HL-60 (cell line): Measurements from ENCODE around the gene SLC34A1.

Source experiments
- DNase-seq, 2 experiments: peaks; one replicate each; pipeline ENCODE4 v3.0.0-alpha.2; 2010 to 2020; ENCODE audit warnings: low read depth in 1 of 2, low spot score in 1 of 2
- H3K27ac ChIP-seq: fragments of 250-450 bp; sonication (Bioruptor Pico); replicated peaks from 2 replicates; pipeline ENCODE4 v1.5.1; 2020; ENCODE audit warnings: mild to moderate bottlenecking, moderate library complexity
- H3K27me3 ChIP-seq: fragments of 250-450 bp; sonication (Bioruptor Pico); 2 replicates; pipeline ENCODE4 v1.5.1; 2021; ENCODE audit warnings: mild to moderate bottlenecking, moderate library complexity; ENCODE audit not compliant: insufficient read depth, poor library complexity, severe bottlenecking
- H3K4me3 ChIP-seq: replicated peaks from 2 replicates; pipeline ENCODE4 v1.5.1; 2011; ENCODE audit warnings: mild to moderate bottlenecking, control low read depth, low read length; ENCODE audit not compliant: insufficient read depth
- CTCF ChIP-seq: IDR thresholded peaks from one replicate; pipeline ENCODE4 v1.5.1; 2011; ENCODE audit warnings: low read length, control low read depth, inconsistent platforms; ENCODE audit not compliant: insufficient read depth
- GABPA ChIP-seq: IDR thresholded peaks from 2 replicates; pipeline ENCODE4 v1.6.1; 2012; ENCODE audit warnings: low read depth
- POLR2AphosphoS5 ChIP-seq: IDR thresholded peaks from 2 replicates; pipeline ENCODE4 v1.6.1; 2012; ENCODE audit warnings: low read depth
- REST ChIP-seq: IDR thresholded peaks from 2 replicates; pipeline ENCODE4 v1.6.1; 2012; ENCODE audit warnings: low read depth; ENCODE audit not compliant: insufficient replicate concordance
- SPI1 ChIP-seq: IDR thresholded peaks from 2 replicates; pipeline ENCODE4 v1.6.1; 2012; ENCODE audit warnings: low read depth, mild to moderate bottlenecking, borderline replicate concordance

The SLC34A1 gene

GRCh38 chr5:177383181-177383580 lies 1.1 kb upstream of the SLC34A1 start:
- no peaks in the 10 kb centered on the region for H3K27me3 ChIP-seq
- H3K4me3 ChIP-seq = no peak overlapping the region
- TF ChIP-seq CTCF = no peak
- no peak for TF ChIP-seq SPI1
- no peak for TF ChIP-seq GABPA
- no peak for TF ChIP-seq POLR2AphosphoS5
- TF ChIP-seq REST = no peak
- DNase-seq = no peak
- no peak overlapping the region for H3K27ac ChIP-seq

GRCh38 chr5:177385720-177386119 lies 1.5 kb downstream of the SLC34A1 start:
- TF ChIP-seq REST (no peak), CTCF (no peak), POLR2AphosphoS5 (no peak), GABPA (no peak), SPI1 (no peak)
- DNase-seq = no peak
- no peak overlapping the region for H3K4me3 ChIP-seq
- H3K27ac ChIP-seq = no peak overlapping the region
- no peaks in the 10 kb centered on the region for H3K27me3 ChIP-seq

- no peak for TF ChIP-seq POLR2AphosphoS5
- no peak for TF ChIP-seq CTCF
- TF ChIP-seq GABPA = no peak
- no peak for TF ChIP-seq SPI1
- TF ChIP-seq REST = no peak
- Histone ChIP-seq H3K4me3 (no peak overlapping the region), H3K27me3 (no peaks in the 10 kb centered on the region), H3K27ac (no peak overlapping the region)
- no peak for DNase-seq
These were observed 2.3 kb downstream of the SLC34A1 start for GRCh38 chr5:177386542-177386941.
